Activated B cell treated with CpG ODN at 0.5 μM for 24 hours (primary cell): ENCODE measurements around the gene DEFB112. TPM values are rescaled to one million over a fixed set of nuclear protein-coding genes. Genes with fewer than 3 reads are reported as not detected.

ENCODE experiments used
- ATAC-seq: fragments of 200-7000 bp; cut with Tn5 transposase; one replicate; pipeline ENCODE4 v1.10.0; 2021; ENCODE audit warnings: low read depth, mild to moderate bottlenecking, moderate library complexity
- CTCF ChIA-PET: fragments of 350-600 bp; sonication (Branson Sonifier 250); formaldehyde crosslinking; loops from one replicate; lab custom pipeline; 2021; ENCODE audit warnings: antibody characterized with exemption; lab: Charles Lee
- POLR2A ChIA-PET: fragments of 350-600 bp; sonication (Branson Sonifier 250); formaldehyde crosslinking; loops from one replicate; lab custom pipeline; 2021; ENCODE audit warnings: antibody characterized with exemption; lab: Charles Lee
- DNase-seq: peaks from one replicate; pipeline ENCODE4 v3.0.0; 2022
- H3K27ac Mint-ChIP-seq: one replicate; pipeline ENCODE4 v1.8.0; 2020; ENCODE audit warnings: mixed read lengths
- H3K27me3 Mint-ChIP-seq: one replicate; pipeline ENCODE4 v1.8.0; 2021; ENCODE audit warnings: mixed read lengths
- H3K36me3 Mint-ChIP-seq: one replicate; pipeline ENCODE4 v1.8.0; 2021; ENCODE audit warnings: low read depth, mixed read lengths
- H3K4me1 Mint-ChIP-seq: one replicate; pipeline ENCODE4 v1.8.0; 2021; ENCODE audit warnings: mixed read lengths
- H3K4me3 Mint-ChIP-seq: one replicate; pipeline ENCODE4 v1.8.0; 2020; ENCODE audit warnings: mild to moderate bottlenecking, mixed read lengths
- H3K9me3 Mint-ChIP-seq: one replicate; pipeline ENCODE4 v1.8.0; 2020; ENCODE audit warnings: mixed read lengths
- CTCF ChIP-seq: fragments of 200-600 bp; IDR thresholded peaks from one replicate; pipeline ENCODE4 v1.8.0; 2022; ENCODE audit warnings: antibody characterized with exemption, mild to moderate bottlenecking
- intact Hi-C: fragments of 100-400 bp; cut with micrococcal nuclease; formaldehyde crosslinking; loops from one replicate; pipeline ENCODE4 v1.15.1; 2024
- total RNA-seq: library from RNA; stranded (reverse); gene quantifications from 2 replicates; pipeline ENCODE4 v1.2.3, GENCODE V29; 2022

Gene DEFB112
- not detected in 2 replicates for total RNA-seq

GRCh38 chr6:50049829-50050228, at the start of gene DEFB112:
TSS of gene DEFB112 (minus strand) at chr6:50049929. CDS start at chr6:50049869, 60 bp downstream.
- CTCF ChIA-PET: no interaction called here
- POLR2A ChIA-PET: no interaction called here
- H3K36me3 Mint-ChIP-seq: no peaks in the 10 kb centered on the region

GRCh38 chr6:50098641-50098993, 48.9 kb upstream of the DEFB112 start:
- no peak for TF ChIP-seq CTCF
- intact Hi-C loops: no loop called here
- CTCF ChIA-PET: no interaction called here

More at GRCh38 chr6:50049829-50050228, at the start of gene DEFB112:
- no peak for TF ChIP-seq CTCF
- ATAC-seq: no peak
- Mint-ChIP-seq H3K9me3 (no peaks in the 10 kb centered on the region), H3K27me3 (no peaks in the 10 kb centered on the region), H3K27ac (no peak within 1 kb of the TSS), H3K4me1 (no peaks in the 10 kb centered on the region), H3K4me3 (no peak within 1 kb of the TSS)
- DNase-seq: no peak
- intact Hi-C loops: no loop called here

GRCh38 chr6:50097966-50098640, 48.4 kb upstream of the DEFB112 start:
- no peaks in the 10 kb centered on the region for H3K36me3 Mint-ChIP-seq
- ATAC-seq (no peak), DNase-seq (no peak)
- peaks cover 2% of the 10 kb centered on the region for H3K9me3 Mint-ChIP-seq
- H3K4me1 Mint-ChIP-seq: no peaks in the 10 kb centered on the region
- H3K27me3 Mint-ChIP-seq: no peaks in the 10 kb centered on the region
- POLR2A ChIA-PET: no interaction called here
- H3K4me3 Mint-ChIP-seq: no peak overlapping the region
- no peak for TF ChIP-seq CTCF
- intact Hi-C loops: no loop called here
- CTCF ChIA-PET: no interaction called here
- no peak overlapping the region for H3K27ac Mint-ChIP-seq

More at GRCh38 chr6:50098641-50098993, 48.9 kb upstream of the DEFB112 start:
- no peak overlapping the region for H3K27ac Mint-ChIP-seq
- H3K4me1 Mint-ChIP-seq: no peaks in the 10 kb centered on the region
- POLR2A ChIA-PET: no interaction called here
- H3K36me3 Mint-ChIP-seq: no peaks in the 10 kb centered on the region
- no peak overlapping the region for H3K4me3 Mint-ChIP-seq
- DNase-seq (no peak), ATAC-seq (no peak)
- H3K9me3 Mint-ChIP-seq: peaks cover 2% of the 10 kb centered on the region
- H3K27me3 Mint-ChIP-seq: no peaks in the 10 kb centered on the region

- ATAC-seq: no peak
Measured at GRCh38 chr6:50096296-50096695, 46.6 kb upstream of the DEFB112 start.

GRCh38 chr6:50093938-50094272, 44.2 kb upstream of the DEFB112 start:
- Mint-ChIP-seq H3K4me3 (no peak overlapping the region), H3K27ac (no peak overlapping the region), H3K9me3 (no peaks in the 10 kb centered on the region), H3K4me1 (no peaks in the 10 kb centered on the region), H3K27me3 (no peaks in the 10 kb centered on the region), H3K36me3 (no peaks in the 10 kb centered on the region)
- TF ChIP-seq CTCF: no peak
- CTCF ChIA-PET: no interaction called here
- ATAC-seq (no peak), DNase-seq (no peak)
- POLR2A ChIA-PET: no interaction called here
- intact Hi-C loops: no loop called here

More at GRCh38 chr6:50096296-50096695, 46.6 kb upstream of the DEFB112 start:
- DNase-seq: no peak
- CTCF ChIA-PET: no interaction called here
- no peak overlapping the region for H3K4me3 Mint-ChIP-seq
- POLR2A ChIA-PET: no interaction called here
- no peaks in the 10 kb centered on the region for H3K27me3 Mint-ChIP-seq
- H3K9me3 Mint-ChIP-seq: peaks cover 2% of the 10 kb centered on the region
- intact Hi-C loops: no loop called here
- no peaks in the 10 kb centered on the region for H3K36me3 Mint-ChIP-seq
- no peak for TF ChIP-seq CTCF
- H3K27ac Mint-ChIP-seq: no peak overlapping the region
- H3K4me1 Mint-ChIP-seq: no peaks in the 10 kb centered on the region
